ENCODE data around the gene EHMT1.
"Not testable (repeated sequence)": the region's sequence is repeated elsewhere in the genome, so short reads cannot be mapped to it uniquely, and the experiment has no call there.

Gene EHMT1

GRCh38 chr9:137778336-137778735 lies 159.5 kb downstream of the EHMT1 start:
- H3K9me3 ChIP-seq (ENCODE audit: control insufficient read depth in 2 of 2, low read length in 2 of 2): no peaks in the 10 kb centered on the region
- H3K36me3 ChIP-seq (ENCODE audit: control insufficient read depth in 2 of 2, insufficient read depth in 2 of 2, low read length in 2 of 2): peaks cover 53 to 71% of the 10 kb centered on the region in 2 donors
- no peak overlapping the region for H3K4me3 ChIP-seq (ENCODE audit: low read length in 2 of 2)
- no peaks in the 10 kb centered on the region for H3K27me3 ChIP-seq (ENCODE audit: control insufficient read depth in 1 of 2, insufficient read depth in 2 of 2, low read length in 2 of 2)
- no peaks in the 10 kb centered on the region for H3K4me1 ChIP-seq (ENCODE audit: control insufficient read depth, insufficient read depth, low read length)
- H3K27ac ChIP-seq (ENCODE audit: low read length): no peak overlapping the region
- no peak overlapping the region for H3K9ac ChIP-seq (ENCODE audit: low read length in 2 of 2)

GRCh38 chr9:137778914-137779313 lies 160.1 kb downstream of the EHMT1 start:
- H3K9me3 ChIP-seq (ENCODE audit: control insufficient read depth in 2 of 2, low read length in 2 of 2): no peaks in the 10 kb centered on the region
- peaks cover 55 to 70% of the 10 kb centered on the region in 2 donors for H3K36me3 ChIP-seq (ENCODE audit: control insufficient read depth in 2 of 2, insufficient read depth in 2 of 2, low read length in 2 of 2)

GRCh38 chr9:137780031-137780430 lies 161.2 kb downstream of the EHMT1 start:
- not testable (repeated sequence) for H3K9me3 ChIP-seq (ENCODE audit: control insufficient read depth in 2 of 2, low read length in 2 of 2); H3K4me1 ChIP-seq (ENCODE audit: control insufficient read depth, insufficient read depth, low read length); H3K27ac ChIP-seq (ENCODE audit: low read length); H3K9ac ChIP-seq (ENCODE audit: low read length in 2 of 2); H3K4me3 ChIP-seq (ENCODE audit: low read length in 2 of 2); H3K27me3 ChIP-seq (ENCODE audit: control insufficient read depth in 1 of 2, insufficient read depth in 2 of 2, low read length in 2 of 2)
- H3K36me3 ChIP-seq (ENCODE audit: control insufficient read depth in 2 of 2, insufficient read depth in 2 of 2, low read length in 2 of 2): peaks cover 58 to 71% of the 10 kb centered on the region in 2 donors

More at GRCh38 chr9:137778914-137779313, 160.1 kb downstream of the EHMT1 start:
- Histone ChIP-seq H3K27me3 (ENCODE audit: control insufficient read depth in 1 of 2, insufficient read depth in 2 of 2, low read length in 2 of 2) (no peaks in the 10 kb centered on the region), H3K27ac (ENCODE audit: low read length) (no peak overlapping the region), H3K4me3 (ENCODE audit: low read length in 2 of 2) (no peak overlapping the region), H3K9ac (ENCODE audit: low read length in 2 of 2) (no peak overlapping the region), H3K4me1 (ENCODE audit: control insufficient read depth, insufficient read depth, low read length) (no peaks in the 10 kb centered on the region)

GRCh38 chr9:137781906-137782585 lies 163.2 kb downstream of the EHMT1 start:
- no peak overlapping the region for H3K27ac ChIP-seq (ENCODE audit: low read length)
- no peaks in the 10 kb centered on the region for H3K4me1 ChIP-seq (ENCODE audit: control insufficient read depth, insufficient read depth, low read length)
- H3K36me3 ChIP-seq (ENCODE audit: control insufficient read depth in 2 of 2, insufficient read depth in 2 of 2, low read length in 2 of 2): peaks cover 46 to 58% of the 10 kb centered on the region in 2 donors
- H3K27me3 ChIP-seq (ENCODE audit: control insufficient read depth in 1 of 2, insufficient read depth in 2 of 2, low read length in 2 of 2): no peaks in the 10 kb centered on the region
- no peak overlapping the region for H3K9ac ChIP-seq (ENCODE audit: low read length in 2 of 2)
- H3K9me3 ChIP-seq (ENCODE audit: control insufficient read depth in 2 of 2, low read length in 2 of 2): no peaks in the 10 kb centered on the region
- H3K4me3 ChIP-seq (ENCODE audit: low read length in 2 of 2): no peak overlapping the region

- Histone ChIP-seq H3K36me3 (ENCODE audit: control insufficient read depth in 2 of 2, insufficient read depth in 2 of 2, low read length in 2 of 2) (peaks cover 42 to 49% of the 10 kb centered on the region in 2 donors), H3K4me1 (ENCODE audit: control insufficient read depth, insufficient read depth, low read length) (no peaks in the 10 kb centered on the region), H3K4me3 (ENCODE audit: low read length in 2 of 2) (no peak overlapping the region), H3K27me3 (ENCODE audit: control insufficient read depth in 1 of 2, insufficient read depth in 2 of 2, low read length in 2 of 2) (no peaks in the 10 kb centered on the region), H3K9ac (ENCODE audit: low read length in 2 of 2) (no peak overlapping the region), H3K27ac (ENCODE audit: low read length) (no peak overlapping the region), H3K9me3 (ENCODE audit: control insufficient read depth in 2 of 2, low read length in 2 of 2) (no peaks in the 10 kb centered on the region)
Measured at GRCh38 chr9:137783521-137783920, 164.7 kb downstream of the EHMT1 start.

- H3K9me3 ChIP-seq (ENCODE audit: control insufficient read depth in 2 of 2, low read length in 2 of 2): no peaks in the 10 kb centered on the region
- H3K36me3 ChIP-seq (ENCODE audit: control insufficient read depth in 2 of 2, insufficient read depth in 2 of 2, low read length in 2 of 2): peaks cover 37 to 44% of the 10 kb centered on the region in 2 donors
- H3K4me3 ChIP-seq (ENCODE audit: low read length in 2 of 2): no peak overlapping the region
- H3K27me3 ChIP-seq (ENCODE audit: control insufficient read depth in 1 of 2, insufficient read depth in 2 of 2, low read length in 2 of 2): no peaks in the 10 kb centered on the region
- H3K9ac ChIP-seq (ENCODE audit: low read length in 2 of 2): no peak overlapping the region
- no peak overlapping the region for H3K27ac ChIP-seq (ENCODE audit: low read length)
- no peaks in the 10 kb centered on the region for H3K4me1 ChIP-seq (ENCODE audit: control insufficient read depth, insufficient read depth, low read length)
Measured at GRCh38 chr9:137784046-137784445, 165.2 kb downstream of the EHMT1 start.

- Histone ChIP-seq H3K27me3 (ENCODE audit: control insufficient read depth in 1 of 2, insufficient read depth in 2 of 2, low read length in 2 of 2) (no peaks in the 10 kb centered on the region), H3K27ac (ENCODE audit: low read length) (no peak overlapping the region), H3K9me3 (ENCODE audit: control insufficient read depth in 2 of 2, low read length in 2 of 2) (no peaks in the 10 kb centered on the region), H3K36me3 (ENCODE audit: control insufficient read depth in 2 of 2, insufficient read depth in 2 of 2, low read length in 2 of 2) (peaks cover 32 to 37% of the 10 kb centered on the region in 2 donors), H3K9ac (ENCODE audit: low read length in 2 of 2) (no peak overlapping the region), H3K4me1 (ENCODE audit: control insufficient read depth, insufficient read depth, low read length) (no peaks in the 10 kb centered on the region), H3K4me3 (ENCODE audit: low read length in 2 of 2) (no peak overlapping the region)
Measured at GRCh38 chr9:137784641-137785513, 166.1 kb downstream of the EHMT1 start.

- Histone ChIP-seq H3K27me3 (ENCODE audit: control insufficient read depth in 1 of 2, insufficient read depth in 2 of 2, low read length in 2 of 2) (no peaks in the 10 kb centered on the region), H3K36me3 (ENCODE audit: control insufficient read depth in 2 of 2, insufficient read depth in 2 of 2, low read length in 2 of 2) (peaks cover 35 to 40% of the 10 kb centered on the region in 2 donors), H3K4me3 (ENCODE audit: low read length in 2 of 2) (no peak overlapping the region), H3K9me3 (ENCODE audit: control insufficient read depth in 2 of 2, low read length in 2 of 2) (no peaks in the 10 kb centered on the region), H3K27ac (ENCODE audit: low read length) (no peak overlapping the region), H3K4me1 (ENCODE audit: control insufficient read depth, insufficient read depth, low read length) (no peaks in the 10 kb centered on the region), H3K9ac (ENCODE audit: low read length in 2 of 2) (no peak overlapping the region)
Measured at GRCh38 chr9:137785704-137786161, 166.9 kb downstream of the EHMT1 start.

GRCh38 chr9:137786511-137786920 lies 167.7 kb downstream of the EHMT1 start:
- Histone ChIP-seq H3K27me3 (ENCODE audit: control insufficient read depth in 1 of 2, insufficient read depth in 2 of 2, low read length in 2 of 2) (no peaks in the 10 kb centered on the region), H3K36me3 (ENCODE audit: control insufficient read depth in 2 of 2, insufficient read depth in 2 of 2, low read length in 2 of 2) (peaks cover 35 to 38% of the 10 kb centered on the region in 2 donors), H3K4me3 (ENCODE audit: low read length in 2 of 2) (no peak overlapping the region), H3K9me3 (ENCODE audit: control insufficient read depth in 2 of 2, low read length in 2 of 2) (no peaks in the 10 kb centered on the region), H3K27ac (ENCODE audit: low read length) (no peak overlapping the region), H3K4me1 (ENCODE audit: control insufficient read depth, insufficient read depth, low read length) (no peaks in the 10 kb centered on the region), H3K9ac (ENCODE audit: low read length in 2 of 2) (no peak overlapping the region)

- no peaks in the 10 kb centered on the region for H3K9me3 ChIP-seq (ENCODE audit: control insufficient read depth in 2 of 2, low read length in 2 of 2)
- no peaks in the 10 kb centered on the region for H3K27me3 ChIP-seq (ENCODE audit: control insufficient read depth in 1 of 2, insufficient read depth in 2 of 2, low read length in 2 of 2)
- no peak overlapping the region for H3K9ac ChIP-seq (ENCODE audit: low read length in 2 of 2)
- peaks cover 28 to 30% of the 10 kb centered on the region in 2 donors for H3K36me3 ChIP-seq (ENCODE audit: control insufficient read depth in 2 of 2, insufficient read depth in 2 of 2, low read length in 2 of 2)
- no peak overlapping the region for H3K4me3 ChIP-seq (ENCODE audit: low read length in 2 of 2)
- H3K4me1 ChIP-seq (ENCODE audit: control insufficient read depth, insufficient read depth, low read length): no peaks in the 10 kb centered on the region
- H3K27ac ChIP-seq (ENCODE audit: low read length): no peak overlapping the region
Measured at GRCh38 chr9:137787381-137787780, 168.6 kb downstream of the EHMT1 start.

All from stomach smooth muscle (tissue), 2 donors.